ENCODE results near the gene L3MBTL4. TPM values are rescaled to one million over a fixed set of nuclear protein-coding genes. Genes with fewer than 3 reads are reported as not detected.

L3MBTL4 gene
- total RNA-seq, 1 donor from 2014 or later, result 7.5 TPM

DNA sequence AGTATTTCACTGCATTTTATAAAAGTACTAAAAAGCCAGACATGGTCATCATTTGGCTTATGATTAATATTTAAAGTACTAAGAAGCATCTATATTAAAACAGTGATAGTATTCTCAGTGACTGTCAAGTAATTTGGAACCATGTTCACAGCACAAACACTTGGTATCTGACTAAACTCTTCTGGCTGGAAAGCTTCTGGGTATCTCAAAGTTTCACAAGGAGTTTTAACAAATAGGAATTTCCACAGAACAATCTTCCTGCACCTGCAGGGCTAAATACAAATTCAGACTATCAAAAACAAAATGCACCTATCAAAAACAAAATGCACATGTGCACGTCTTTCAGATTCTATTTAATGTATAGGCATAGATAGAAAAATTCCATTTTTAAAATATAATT, 158.8 kb downstream of the L3MBTL4 start:
- DNase-seq (ENCODE audit: low spot score), result no peak

- DNase-seq (ENCODE audit: low spot score), result no peak
Observed at GRCh38 chr18:6255116-6255705, 159.5 kb downstream of the L3MBTL4 start.

- DNase-seq (ENCODE audit: low spot score), result no peak
Observed at GRCh38 chr18:6254456-6254855, 160.3 kb downstream of the L3MBTL4 start.

- DNase-seq (ENCODE audit: low spot score), result no peak
Observed at GRCh38 chr18:6251084-6251483, 163.6 kb downstream of the L3MBTL4 start.

DNA sequence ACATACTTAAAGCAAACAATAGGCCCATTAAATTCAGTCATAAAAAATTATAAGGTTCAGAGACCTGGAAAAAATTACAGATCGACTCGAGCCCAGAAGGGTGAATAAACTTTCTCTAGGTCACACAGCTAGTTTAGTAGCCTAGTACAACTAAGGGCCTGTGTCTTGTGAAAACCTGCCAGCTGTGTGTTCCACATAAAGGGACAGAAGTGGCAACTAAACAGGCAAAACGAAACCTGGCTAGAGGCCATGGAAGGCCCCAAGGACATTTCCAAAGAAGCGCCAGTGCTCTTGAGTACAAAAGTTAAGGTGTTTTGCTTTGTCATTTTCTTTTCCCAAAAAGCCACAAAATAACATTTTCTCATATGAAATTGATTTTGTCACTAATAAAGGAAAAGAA, 164.9 kb downstream of the L3MBTL4 start:
- no peak for DNase-seq (ENCODE audit: low spot score)

- DNase-seq (ENCODE audit: low spot score), result no peak
Observed at GRCh38 chr18:6249170-6249569, 165.5 kb downstream of the L3MBTL4 start.

- DNase-seq (ENCODE audit: low spot score), result no peak
Observed at GRCh38 chr18:6248017-6248416, 166.7 kb downstream of the L3MBTL4 start.

GRCh38 chr18:6242004-6242403, 172.7 kb downstream of the L3MBTL4 start:
- DNase-seq (ENCODE audit: low spot score), result no peak

- no peak for DNase-seq (ENCODE audit: low spot score)
Observed at GRCh38 chr18:6239716-6240115, 175.0 kb downstream of the L3MBTL4 start.

GRCh38 chr18:6236258-6236657, 178.5 kb downstream of the L3MBTL4 start:
- no peak for DNase-seq (ENCODE audit: low spot score)

GRCh38 chr18:6222271-6222670, 192.4 kb downstream of the L3MBTL4 start:
- DNase-seq (ENCODE audit: low spot score), result no peak

- DNase-seq (ENCODE audit: low spot score), result no peak
Observed at GRCh38 chr18:6221602-6222014, 193.1 kb downstream of the L3MBTL4 start.

DNA sequence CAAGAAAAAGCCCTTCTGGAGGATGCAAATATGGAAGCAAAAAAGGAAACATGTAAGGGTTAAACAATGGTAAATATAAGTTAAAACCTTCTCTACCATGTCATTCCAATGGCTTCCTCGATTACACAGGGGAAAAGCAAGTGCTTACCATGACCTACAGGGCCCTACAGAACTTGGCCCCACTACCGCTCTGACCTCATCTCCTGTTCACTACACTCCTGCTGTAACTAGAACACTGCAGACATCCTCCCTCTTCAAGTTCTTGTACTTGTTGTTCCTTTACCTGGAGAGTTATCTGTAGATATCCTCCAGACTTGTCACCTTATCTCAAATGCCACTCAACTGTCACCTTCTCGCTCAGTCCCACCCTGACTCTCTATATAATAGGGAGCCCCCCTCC, 194.6 kb downstream of the L3MBTL4 start:
- DNase-seq (ENCODE audit: low spot score), result no peak

GRCh38 chr18:6219116-6219717, 195.5 kb downstream of the L3MBTL4 start:
- no peak for DNase-seq (ENCODE audit: low spot score)

- no peak for DNase-seq (ENCODE audit: low spot score)
Observed at GRCh38 chr18:6215888-6216287, 198.8 kb downstream of the L3MBTL4 start.

DNA sequence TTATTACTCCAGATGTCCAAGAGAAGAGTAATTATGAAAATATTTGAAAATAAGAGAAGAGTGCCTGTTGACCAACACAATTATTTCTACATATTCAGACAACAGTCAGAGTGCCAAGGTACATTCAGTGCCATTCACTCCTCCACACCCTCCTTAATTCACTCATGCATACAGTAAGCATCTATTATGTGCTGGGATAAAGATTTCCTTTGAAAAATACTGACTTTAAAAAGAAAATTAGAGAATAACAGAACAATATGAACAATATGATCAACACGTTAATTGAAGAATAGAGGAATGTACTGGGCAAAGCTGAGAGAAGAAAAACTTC, 203.6 kb downstream of the L3MBTL4 start:
- no peak for DNase-seq (ENCODE audit: low spot score)

- no peak for DNase-seq (ENCODE audit: low spot score)
Observed at GRCh38 chr18:6210349-6211173, 204.2 kb downstream of the L3MBTL4 start.

GRCh38 chr18:6207941-6208340, 206.8 kb downstream of the L3MBTL4 start:
- no peak for DNase-seq (ENCODE audit: low spot score)

GRCh38 chr18:6207116-6207515, 207.6 kb downstream of the L3MBTL4 start:
- DNase-seq (ENCODE audit: low spot score), result no peak

DNA sequence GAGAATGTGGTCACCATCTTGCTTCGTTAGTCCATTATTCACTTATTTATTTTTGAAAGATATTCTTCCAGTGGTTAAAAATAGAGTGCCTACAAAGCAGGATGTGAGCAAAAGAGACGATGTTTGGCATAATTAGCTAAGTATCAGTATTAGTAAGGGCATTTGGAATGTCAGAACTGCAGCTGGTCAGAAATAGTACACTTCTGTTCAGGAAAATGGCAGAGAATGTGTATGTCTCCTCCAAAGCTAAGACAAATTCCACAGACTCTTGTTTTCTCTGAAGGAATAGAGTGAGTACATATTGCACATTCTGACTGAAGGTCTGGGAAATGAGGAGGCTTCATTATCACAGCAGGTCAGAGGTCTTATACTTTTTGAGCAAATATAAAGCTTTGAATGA, 209.0 kb downstream of the L3MBTL4 start:
- DNase-seq (ENCODE audit: low spot score), result no peak

- no peak for DNase-seq (ENCODE audit: low spot score)
Observed at GRCh38 chr18:6204476-6204875, 210.2 kb downstream of the L3MBTL4 start.

DNA sequence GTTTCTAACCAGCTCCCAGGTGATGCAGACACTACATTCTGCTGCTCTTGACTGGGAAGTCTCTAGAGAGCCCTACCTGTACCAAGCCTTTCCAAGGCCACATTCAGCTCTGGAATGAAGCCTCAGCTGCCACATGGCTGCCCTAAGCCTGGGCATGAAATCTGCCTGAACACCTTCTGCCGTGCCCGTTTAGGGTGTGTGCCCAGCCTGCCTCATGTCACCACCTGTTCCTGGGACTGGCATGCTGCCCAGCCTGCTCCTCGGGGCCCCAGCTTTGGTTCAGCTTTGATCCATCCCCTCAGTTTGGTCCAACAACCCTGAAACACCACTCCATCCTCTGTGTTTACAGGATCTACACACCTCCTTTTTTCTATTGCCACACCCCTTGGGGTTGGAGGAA, 210.9 kb downstream of the L3MBTL4 start:
- no peak for DNase-seq (ENCODE audit: low spot score)

DNA sequence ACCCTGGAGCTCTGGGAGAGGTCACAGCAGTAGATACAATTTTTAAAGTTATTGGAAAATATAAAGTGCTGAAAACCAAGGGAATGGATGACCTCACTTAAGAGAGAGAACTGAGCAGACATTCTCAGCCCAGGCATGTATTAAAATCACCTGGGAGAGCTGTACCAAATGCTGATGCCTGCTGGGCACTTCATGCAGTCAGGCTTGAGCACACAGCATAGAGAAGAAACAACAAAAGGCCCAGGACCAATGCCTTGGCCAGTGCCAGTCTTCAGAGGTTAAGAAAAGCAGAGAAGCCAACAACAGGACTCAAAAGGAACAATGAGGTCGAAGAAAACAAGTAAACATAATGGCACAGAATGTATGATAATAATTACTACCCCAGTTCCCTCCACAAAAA, 211.8 kb downstream of the L3MBTL4 start:
- no peak for DNase-seq (ENCODE audit: low spot score)

Measured in mesenteric fat pad (tissue), 1 donor.